HCT116 (cell line): ENCODE results near the gene RAB11FIP2. TPM values are rescaled to one million over a fixed set of nuclear protein-coding genes. Genes with fewer than 3 reads are reported as not detected.

ENCODE experiments used
- ATAC-seq: fragments of 200-7000 bp; cut with Tn5 transposase; 2 replicates; pipeline ENCODE4 v1.9.1; 2020; ENCODE audit warnings: mild to moderate bottlenecking, moderate library complexity
- BruUV-seq: library from RNA; stranded (reverse); fragments of 400-500 nt; replicated peaks from 2 replicates; lab custom pipeline; 2021; lab: Mats Ljungman, UMichigan
- CTCF ChIA-PET: fragments of 300-600 bp; sonication (Branson Sonifier 250); formaldehyde crosslinking; loops from one replicate; lab custom pipeline; 2021; ENCODE audit warnings: antibody characterized with exemption; lab: Charles Lee
- POLR2A ChIA-PET: fragments of 300-600, 350-600 bp; sonication (Branson Sonifier 250); formaldehyde crosslinking; loops from one replicate; lab custom pipeline; 2021; ENCODE audit warnings: antibody characterized with exemption; lab: Charles Lee
- RAD21 ChIA-PET, 2 experiments: fragments of 300-600 bp; sonication (Branson Sonifier 250); formaldehyde crosslinking; loops; one replicate each; lab custom pipeline; 2023; ENCODE audit warnings: low total read pairs in 2 of 2; ENCODE audit not compliant: uncharacterized antibody in 2 of 2, unreplicated experiment in 2 of 2, low non-redundant PET in 1 of 2; lab: Charles Lee
- DNase-seq: peaks from one replicate; pipeline ENCODE4 v3.0.0-alpha.2; 2010; ENCODE audit warnings: low read depth, low spot score
- H2AFZ ChIP-seq: fragments of 200-600 bp; shearing (Covaris generic), sonication (generic); 2 replicates; pipeline ENCODE4 v1.6.1; 2017; ENCODE audit warnings: low read depth, mixed run types, mixed read lengths, antibody characterized with exemption, low read length; ENCODE audit not compliant: poor library complexity, severe bottlenecking
- H3K27ac ChIP-seq: 2 replicates; pipeline ENCODE4 v1.5.1; 2012; ENCODE audit warnings: low read depth, low read length
- H3K27me3 ChIP-seq: fragments of 200-600 bp; sonication (generic); 2 replicates; pipeline ENCODE4 v1.6.1; 2016; ENCODE audit warnings: mixed run types, low read length, mixed read lengths; ENCODE audit not compliant: insufficient read depth
- H3K36me3 ChIP-seq, 2 experiments: fragments of 200-500 bp in 1 of 2; fragments of 200-600 bp in 1 of 2; sonication (Bioruptor generic) in 1 of 2; sonication (generic) in 1 of 2; 2 replicates each; pipeline versions ENCODE4 v1.5.1 to v1.6.1; 2014 to 2016; ENCODE audit warnings: low read length in 2 of 2, inconsistent platforms in 1 of 2, mixed read lengths in 1 of 2, mixed run types in 1 of 2; ENCODE audit not compliant: insufficient read depth in 2 of 2, control insufficient read depth in 1 of 2
- H3K4me1 ChIP-seq, 2 experiments: fragments of 200-600 bp in 1 of 2; sonication (generic) in 1 of 2; 2 replicates each; pipeline versions ENCODE4 v1.5.1 to v1.6.1; 2012 to 2017; ENCODE audit warnings: low read length in 2 of 2, inconsistent platforms in 1 of 2, mild to moderate bottlenecking in 1 of 2, mixed read lengths in 1 of 2, mixed run types in 1 of 2, moderate library complexity in 1 of 2; ENCODE audit not compliant: insufficient read depth in 2 of 2, control insufficient read depth in 1 of 2
- H3K4me2 ChIP-seq: fragments of 200-600 bp; sonication (generic); 2 replicates; pipeline ENCODE4 v1.6.1; 2017; ENCODE audit warnings: mixed run types, low read length, mixed read lengths
- H3K4me3 ChIP-seq, 2 experiments: fragments of 200-600 bp in 1 of 2; sonication (generic) in 1 of 2; replicated peaks in 1 of 2; 2 replicates each; pipeline ENCODE4 v1.5.1; 2011 to 2016; ENCODE audit warnings: low read length in 2 of 2, control low read depth in 1 of 2, low read depth in 1 of 2, mild to moderate bottlenecking in 1 of 2, mixed read lengths in 1 of 2, mixed run types in 1 of 2
- H3K79me2 ChIP-seq: fragments of 200-600 bp; sonication (generic); 2 replicates; pipeline ENCODE4 v1.6.1; 2017; ENCODE audit warnings: mild to moderate bottlenecking, mixed run types, low read length, moderate library complexity, mixed read lengths; ENCODE audit not compliant: insufficient read depth
- H3K9ac ChIP-seq: fragments of 200-600 bp; sonication (generic); 2 replicates; pipeline ENCODE4 v1.6.1; 2016; ENCODE audit warnings: low read length, mixed read lengths
- H3K9me2 ChIP-seq: fragments of 200-600 bp; sonication (generic), shearing (Covaris generic); 2 replicates; pipeline ENCODE4 v1.6.1; 2017; ENCODE audit warnings: mixed run types, mild to moderate bottlenecking, moderate library complexity; ENCODE audit not compliant: insufficient read depth
- H3K9me3 ChIP-seq, 2 experiments: fragments of 200-500 bp in 1 of 2; fragments of 200-600 bp in 1 of 2; sonication (Bioruptor generic) in 1 of 2; sonication (generic) in 1 of 2; 2 replicates each; pipeline ENCODE4 v1.6.1; 2014 to 2017; ENCODE audit warnings: low read length in 2 of 2, mixed read lengths in 2 of 2, inconsistent platforms in 1 of 2, low read depth in 1 of 2, mild to moderate bottlenecking in 1 of 2, mixed run types in 1 of 2, moderate library complexity in 1 of 2; ENCODE audit not compliant: control insufficient read depth in 1 of 2, insufficient read depth in 1 of 2
- H4K20me1 ChIP-seq: fragments of 200-600 bp; sonication (generic), shearing (Covaris generic); 2 replicates; pipeline ENCODE4 v1.6.1; 2017; ENCODE audit warnings: mixed run types, mild to moderate bottlenecking, moderate library complexity; ENCODE audit not compliant: insufficient read depth
- CEBPB ChIP-seq: IDR thresholded peaks from 2 replicates; pipeline ENCODE4 v1.6.1; 2012; ENCODE audit warnings: low read depth
- EGR1 ChIP-seq: IDR thresholded peaks from 2 replicates; pipeline ENCODE4 v1.6.1; 2012; ENCODE audit warnings: low read depth
- RAD21 ChIP-seq: IDR thresholded peaks from 2 replicates; pipeline ENCODE4 v1.6.1; 2012; ENCODE audit warnings: low read depth, mild to moderate bottlenecking
- SIN3A ChIP-seq: IDR thresholded peaks from 2 replicates; pipeline ENCODE4 v1.6.1; 2012; ENCODE audit warnings: low read depth
- SP1 ChIP-seq: IDR thresholded peaks from 2 replicates; pipeline ENCODE4 v1.6.1; 2012; ENCODE audit warnings: low read depth
- SRF ChIP-seq: IDR thresholded peaks from 2 replicates; pipeline ENCODE4 v1.6.1; 2012; ENCODE audit warnings: low read depth
- YY1 ChIP-seq: IDR thresholded peaks from 2 replicates; pipeline ENCODE4 v1.6.1; 2011; ENCODE audit warnings: low read length, low read depth, moderate library complexity, mild to moderate bottlenecking; ENCODE audit not compliant: insufficient replicate concordance; ENCODE audit errors: extremely low read depth
- ZFX ChIP-seq: fragments of 450-650 bp; IDR thresholded peaks from 2 replicates; pipeline ENCODE4 v1.6.1; 2017
- ZNF274 ChIP-seq: fragments of 200-500 bp; sonication (Bioruptor generic); IDR thresholded peaks from 2 replicates; pipeline ENCODE4 v1.6.1; 2014; ENCODE audit warnings: mild to moderate bottlenecking, low read depth, low read length, inconsistent platforms
- intact Hi-C: fragments of 100-400 bp; cut with micrococcal nuclease; formaldehyde crosslinking; loops from 2 replicates; pipeline ENCODE4 v1.10.0; 2022
- total RNA-seq: library from RNA; stranded (reverse); gene quantifications from one replicate; pipeline ENCODE4 v1.2.1, GENCODE V29; 2021; ENCODE audit not compliant: unreplicated experiment
- TF ChIP-seq, protein P1 (sequence below): IDR thresholded peaks from 2 replicates; pipeline ENCODE4 v1.6.1; 2012; ENCODE audit warnings: low read depth
- TF ChIP-seq, protein P2 (sequence below): IDR thresholded peaks from 2 replicates; pipeline ENCODE4 v1.6.1; 2012
- TF ChIP-seq, protein P3 (sequence below), 3 experiments: fragments of 200-600 bp in 1 of 3; sonication (generic) in 1 of 3; IDR thresholded peaks in 2 of 3; conservative IDR thresholded peaks in 1 of 3; 2 replicates each; pipeline ENCODE4 v1.5.1; 2012 to 2017; ENCODE audit warnings: low read depth in 2 of 3, low read length in 2 of 3, antibody characterized with exemption in 1 of 3, borderline replicate concordance in 1 of 3, control low read depth in 1 of 3, mild to moderate bottlenecking in 1 of 3, mixed read lengths in 1 of 3, mixed run types in 1 of 3, moderate library complexity in 1 of 3; ENCODE audit not compliant: insufficient read depth in 1 of 3

The RAB11FIP2 gene
- total RNA-seq, 1 experiment from 2014 or later: 16.8 TPM

DNA sequence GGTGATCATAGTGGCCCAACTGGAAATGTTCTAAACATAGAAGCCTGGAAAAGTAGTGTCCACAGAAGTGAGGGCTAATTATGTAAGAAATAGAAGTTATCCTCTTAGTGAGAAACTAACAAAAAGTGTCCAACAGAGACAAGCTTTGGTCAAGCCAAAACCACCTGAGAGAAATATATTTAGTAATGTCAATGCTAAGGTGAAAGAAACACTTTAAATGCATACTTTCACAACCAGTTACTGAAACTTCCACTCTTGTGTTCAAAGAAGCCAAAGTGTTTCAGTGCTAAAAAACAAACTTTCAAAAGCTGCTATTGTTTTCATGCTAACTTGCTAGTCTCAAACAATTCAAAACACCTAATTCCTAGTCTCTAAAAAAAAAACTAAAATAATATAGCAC, 18.1 kb downstream of the RAB11FIP2 start:
- Histone ChIP-seq H4K20me1 (no peaks in the 10 kb centered on the region), H2AFZ (no peak overlapping the region), H3K4me1 (no peaks in the 10 kb centered on the region), H3K9me3 (no peaks in the 10 kb centered on the region), H3K79me2 (peaks cover 3% of the 10 kb centered on the region; the same call in 1 of the 2 replicates), H3K4me3 (no peak overlapping the region), H3K36me3 (no peaks in the 10 kb centered on the region), H3K4me2 (no peak overlapping the region), H3K9ac (no peak overlapping the region), H3K9me2 (no peaks in the 10 kb centered on the region), H3K27me3 (no peaks in the 10 kb centered on the region), H3K27ac (no peak overlapping the region)
- DNase-seq (no peak), ATAC-seq (no peak)
- CTCF ChIA-PET: no interaction called here
- POLR2A ChIA-PET: no interaction called here
- intact Hi-C loops: no loop called here
- RAD21 ChIA-PET: no interaction called here
- no TSS peak for BruUV-seq
- TF ChIP-seq RAD21 (no peak), YY1 (no peak), EGR1 (no peak), CEBPB (no peak), SP1 (no peak), SRF (no peak), ZNF274 (no peak), SIN3A (no peak), ZFX (no peak)
- TF ChIP-seq, protein P1, sequence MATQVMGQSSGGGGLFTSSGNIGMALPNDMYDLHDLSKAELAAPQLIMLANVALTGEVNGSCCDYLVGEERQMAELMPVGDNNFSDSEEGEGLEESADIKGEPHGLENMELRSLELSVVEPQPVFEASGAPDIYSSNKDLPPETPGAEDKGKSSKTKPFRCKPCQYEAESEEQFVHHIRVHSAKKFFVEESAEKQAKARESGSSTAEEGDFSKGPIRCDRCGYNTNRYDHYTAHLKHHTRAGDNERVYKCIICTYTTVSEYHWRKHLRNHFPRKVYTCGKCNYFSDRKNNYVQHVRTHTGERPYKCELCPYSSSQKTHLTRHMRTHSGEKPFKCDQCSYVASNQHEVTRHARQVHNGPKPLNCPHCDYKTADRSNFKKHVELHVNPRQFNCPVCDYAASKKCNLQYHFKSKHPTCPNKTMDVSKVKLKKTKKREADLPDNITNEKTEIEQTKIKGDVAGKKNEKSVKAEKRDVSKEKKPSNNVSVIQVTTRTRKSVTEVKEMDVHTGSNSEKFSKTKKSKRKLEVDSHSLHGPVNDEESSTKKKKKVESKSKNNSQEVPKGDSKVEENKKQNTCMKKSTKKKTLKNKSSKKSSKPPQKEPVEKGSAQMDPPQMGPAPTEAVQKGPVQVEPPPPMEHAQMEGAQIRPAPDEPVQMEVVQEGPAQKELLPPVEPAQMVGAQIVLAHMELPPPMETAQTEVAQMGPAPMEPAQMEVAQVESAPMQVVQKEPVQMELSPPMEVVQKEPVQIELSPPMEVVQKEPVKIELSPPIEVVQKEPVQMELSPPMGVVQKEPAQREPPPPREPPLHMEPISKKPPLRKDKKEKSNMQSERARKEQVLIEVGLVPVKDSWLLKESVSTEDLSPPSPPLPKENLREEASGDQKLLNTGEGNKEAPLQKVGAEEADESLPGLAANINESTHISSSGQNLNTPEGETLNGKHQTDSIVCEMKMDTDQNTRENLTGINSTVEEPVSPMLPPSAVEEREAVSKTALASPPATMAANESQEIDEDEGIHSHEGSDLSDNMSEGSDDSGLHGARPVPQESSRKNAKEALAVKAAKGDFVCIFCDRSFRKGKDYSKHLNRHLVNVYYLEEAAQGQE: no peak
- TF ChIP-seq, protein P2, sequence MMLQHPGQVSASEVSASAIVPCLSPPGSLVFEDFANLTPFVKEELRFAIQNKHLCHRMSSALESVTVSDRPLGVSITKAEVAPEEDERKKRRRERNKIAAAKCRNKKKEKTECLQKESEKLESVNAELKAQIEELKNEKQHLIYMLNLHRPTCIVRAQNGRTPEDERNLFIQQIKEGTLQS: no peak
- TF ChIP-seq, protein P3, sequence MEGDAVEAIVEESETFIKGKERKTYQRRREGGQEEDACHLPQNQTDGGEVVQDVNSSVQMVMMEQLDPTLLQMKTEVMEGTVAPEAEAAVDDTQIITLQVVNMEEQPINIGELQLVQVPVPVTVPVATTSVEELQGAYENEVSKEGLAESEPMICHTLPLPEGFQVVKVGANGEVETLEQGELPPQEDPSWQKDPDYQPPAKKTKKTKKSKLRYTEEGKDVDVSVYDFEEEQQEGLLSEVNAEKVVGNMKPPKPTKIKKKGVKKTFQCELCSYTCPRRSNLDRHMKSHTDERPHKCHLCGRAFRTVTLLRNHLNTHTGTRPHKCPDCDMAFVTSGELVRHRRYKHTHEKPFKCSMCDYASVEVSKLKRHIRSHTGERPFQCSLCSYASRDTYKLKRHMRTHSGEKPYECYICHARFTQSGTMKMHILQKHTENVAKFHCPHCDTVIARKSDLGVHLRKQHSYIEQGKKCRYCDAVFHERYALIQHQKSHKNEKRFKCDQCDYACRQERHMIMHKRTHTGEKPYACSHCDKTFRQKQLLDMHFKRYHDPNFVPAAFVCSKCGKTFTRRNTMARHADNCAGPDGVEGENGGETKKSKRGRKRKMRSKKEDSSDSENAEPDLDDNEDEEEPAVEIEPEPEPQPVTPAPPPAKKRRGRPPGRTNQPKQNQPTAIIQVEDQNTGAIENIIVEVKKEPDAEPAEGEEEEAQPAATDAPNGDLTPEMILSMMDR (IDR thresholded peaks at IDR 0.05 in 2 of 3, conservative IDR thresholded peaks at IDR 0.05 in 1 of 3; ENCODE audit: borderline replicate concordance in 1 of 3, insufficient read depth in 1 of 3, low read depth in 2 of 3, low read length in 2 of 3): no peak
- TF ChIP-seq, all 23 proteins: peak for 0
